Motor neuron (in vitro differentiated cells): Measurements from ENCODE around the gene EXOC3L1. TPM values are rescaled to one million over a fixed set of nuclear protein-coding genes. Genes with fewer than 3 reads are reported as not detected.

Source experiments
- ATAC-seq, 8 experiments: fragments of 200-7000 bp; cut with Tn5 transposase; replicated peaks in 6 of 8; 2 replicates each; pipeline ENCODE4 v1.8.0; 2021; ENCODE audit warnings: mild to moderate bottlenecking in 8 of 8, moderate library complexity in 8 of 8
- H3K27ac ChIP-seq, 2 donors: fragments of 250-450 bp; sonication (Bioruptor Pico); 2 replicates each; pipeline ENCODE4 v1.9.0; 2021; ENCODE audit warnings: antibody characterized with exemption in 2 of 2, mild to moderate bottlenecking in 2 of 2, moderate library complexity in 1 of 2
- H3K4me1 ChIP-seq, 2 donors: fragments of 250-450 bp; sonication (Bioruptor Pico); replicated peaks in 1 of 2; 2 replicates each; pipeline ENCODE4 v1.6.1; 2021; ENCODE audit warnings: antibody characterized with exemption in 2 of 2, mild to moderate bottlenecking in 2 of 2, moderate library complexity in 1 of 2
- H3K4me3 ChIP-seq, 5 donors: fragments of 250-450 bp; sonication (Bioruptor Pico); 2 replicates each; pipeline ENCODE4 v1.9.0; 2021; ENCODE audit warnings: antibody characterized with exemption in 5 of 5, mild to moderate bottlenecking in 5 of 5, moderate library complexity in 4 of 5
- WGBS, 10 experiments: fragments of 450-650 bp; shearing (Covaris generic); methylation state at CpG; one replicate each; pipeline ENCODE4 v1.0.0; 2022; 5-methylcytosine and 5-hydroxymethylcytosine counted together
- in situ Hi-C, 9 experiments: fragments of 400-800 bp; cut with MboI; loops; one replicate each; pipeline ENCODE4 v1.15.0; 2021; ENCODE audit warnings: low sequenced_read_pairs in 9 of 9, low pct_unique_long_range_greater_than_20kb in 2 of 9; ENCODE audit not compliant: unreplicated experiment in 9 of 9
- total RNA-seq, 8 experiments: library from RNA; unstranded; fragments of 300-600 nt; gene quantifications; 2 replicates each; pipeline versions ENCODE4 v1.2.3 to v1.2.4, GENCODE V29; 2022

The EXOC3L1 gene
- total RNA-seq, 8 experiments from 2014 or later, result 0.29 to 3.6 (median 0.98) TPM

GRCh38 chr16:67162506-67163163, 27.3 kb downstream of the EXOC3L1 start:
- in situ Hi-C loops, result loop anchor here in 8 of 9 experiments (25.0 kb wide), 2 partner anchors 175 to 200 kb away; partner anchors contain the start of genes CES3 (in 7 of the 8) and CES4A (in 1 of the 8)
- 0 to 100% (median 23%) methylated on average over 1 to 11 of the region's 44 CpGs; no CpG with 5 or more reads in 1 of the 10 experiments for WGBS, 10 experiments
- H3K4me1 ChIP-seq, result peaks cover 5 to 27% of the 10 kb centered on the region in 2 donors
- no peak for ATAC-seq
- peak overlapping the region; percentile 81 to 88 for H3K27ac ChIP-seq
- peak overlapping the region; percentile 35 to 47 (median 37) for H3K4me3 ChIP-seq

DNA sequence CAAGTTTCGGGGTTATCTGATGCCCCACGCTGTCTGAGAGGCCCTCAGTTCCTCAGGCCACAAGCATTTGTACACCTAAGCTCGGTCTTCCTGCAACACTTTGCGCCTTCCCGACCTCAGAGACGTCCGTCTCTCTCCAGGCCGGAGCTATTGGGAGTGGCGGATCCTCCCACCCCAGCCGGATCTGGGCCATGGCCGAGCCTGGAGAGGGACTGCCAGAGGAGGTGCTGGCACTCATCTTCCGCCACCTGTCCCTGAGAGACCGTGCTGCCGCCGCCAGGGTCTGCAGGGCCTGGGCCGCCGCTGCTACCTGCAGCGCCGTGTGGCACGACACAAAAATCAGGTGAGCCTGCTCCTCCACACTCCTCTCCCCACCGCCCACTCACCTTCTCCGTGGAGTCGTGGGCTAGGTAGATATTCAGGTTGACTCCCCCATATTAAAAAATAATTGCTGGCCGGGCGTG, 28.3 kb downstream of the EXOC3L1 start:
- no peak overlapping the region for H3K4me3 ChIP-seq
- H3K4me1 ChIP-seq, result peaks cover 5 to 27% of the 10 kb centered on the region in 2 donors
- H3K27ac ChIP-seq, result no peak overlapping the region

DNA sequence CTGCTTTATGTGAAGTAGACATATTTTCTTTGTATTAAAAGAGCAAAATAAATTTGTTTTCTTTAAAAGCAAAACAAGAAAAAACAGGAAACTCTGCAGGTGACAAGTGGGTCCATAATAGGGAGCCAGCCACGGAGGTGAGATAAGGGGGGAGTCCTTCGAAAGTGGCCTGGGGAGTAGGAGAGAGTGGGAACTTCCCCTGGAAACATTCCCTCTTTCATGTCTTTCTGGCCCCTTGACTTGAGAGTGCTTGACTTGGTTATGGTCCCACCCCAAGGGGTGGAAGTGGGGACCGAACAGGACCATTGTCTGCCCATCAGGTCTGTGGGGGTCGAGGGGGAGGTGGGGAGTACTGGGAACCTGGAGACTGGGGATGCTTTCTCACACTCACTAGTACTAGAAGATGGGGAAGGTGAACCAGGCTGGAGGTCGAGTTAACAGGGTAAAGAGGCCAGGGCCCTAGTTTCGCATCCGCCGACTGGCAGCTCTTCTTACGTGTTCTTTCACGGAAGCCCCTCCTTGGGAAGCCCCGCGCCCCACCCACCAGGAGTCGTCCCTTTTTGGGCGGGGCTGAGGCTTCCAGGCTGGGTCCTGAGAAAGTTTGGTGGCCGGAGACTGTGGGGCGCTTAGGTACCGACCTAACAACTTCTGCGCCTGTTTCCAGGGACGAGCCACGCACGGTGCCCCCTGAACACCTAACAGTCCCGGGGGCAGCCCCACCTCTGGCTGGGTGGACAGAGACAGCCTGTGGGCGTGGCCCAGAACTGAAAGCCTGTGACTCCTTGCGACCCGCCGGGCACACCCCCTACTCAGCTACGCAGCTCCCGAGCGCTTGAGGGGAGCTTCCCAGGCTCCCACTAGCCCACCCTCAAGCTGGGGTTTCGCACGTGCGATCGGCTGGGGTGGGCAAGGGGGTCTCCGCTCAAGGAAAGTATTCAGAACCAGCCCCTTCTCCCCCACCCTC, 31.0 kb downstream of the EXOC3L1 start:
- peak in 3 of 8 experiments; percentile 4 to 17 (median 4) for ATAC-seq
- Histone ChIP-seq H3K27ac (no peak overlapping the region), H3K4me1 (peaks cover 0 to 26% of the 10 kb centered on the region in 2 donors), H3K4me3 (peak overlapping the region; percentile 33 to 52 (median 43))
- 0 to 83% (median 40%) methylated on average over 1 to 2 of the region's 34 CpGs; no CpG with 5 or more reads in 1 of the 10 experiments for WGBS, 10 experiments
- in situ Hi-C loops, result loop anchor here (10.0 to 25.0 kb wide), 3 partner anchors 172 to 204 kb away; partner anchors contain the start of genes CES3 (in 7 of the 9) and CES4A (in 1 of the 9)

More for the DNA sequence above, 28.3 kb downstream of the EXOC3L1 start:
- WGBS, 10 experiments, result 0 to 67% (median 30%) methylated on average over 1 to 16 of the region's 25 CpGs; no CpG with 5 or more reads in 3 of the 10 experiments
- in situ Hi-C loops, result loop anchor here in 8 of 9 experiments (25.0 kb wide), 2 partner anchors 174 to 199 kb away; partner anchors contain the start of genes CES3 (in 7 of the 8) and CES4A (in 1 of the 8)
- no peak for ATAC-seq

GRCh38 chr16:67157892-67158635, 31.9 kb downstream of the EXOC3L1 start:
- WGBS, 10 experiments, result 27 to 91% (median 54%) methylated on average over 1 to 7 of the region's 7 CpGs
- in situ Hi-C loops, result loop anchor here (10.0 to 25.0 kb wide), 3 partner anchors 171 to 203 kb away; partner anchors contain the start of genes CES3 (in 7 of the 9) and CES4A (in 1 of the 9)

DNA sequence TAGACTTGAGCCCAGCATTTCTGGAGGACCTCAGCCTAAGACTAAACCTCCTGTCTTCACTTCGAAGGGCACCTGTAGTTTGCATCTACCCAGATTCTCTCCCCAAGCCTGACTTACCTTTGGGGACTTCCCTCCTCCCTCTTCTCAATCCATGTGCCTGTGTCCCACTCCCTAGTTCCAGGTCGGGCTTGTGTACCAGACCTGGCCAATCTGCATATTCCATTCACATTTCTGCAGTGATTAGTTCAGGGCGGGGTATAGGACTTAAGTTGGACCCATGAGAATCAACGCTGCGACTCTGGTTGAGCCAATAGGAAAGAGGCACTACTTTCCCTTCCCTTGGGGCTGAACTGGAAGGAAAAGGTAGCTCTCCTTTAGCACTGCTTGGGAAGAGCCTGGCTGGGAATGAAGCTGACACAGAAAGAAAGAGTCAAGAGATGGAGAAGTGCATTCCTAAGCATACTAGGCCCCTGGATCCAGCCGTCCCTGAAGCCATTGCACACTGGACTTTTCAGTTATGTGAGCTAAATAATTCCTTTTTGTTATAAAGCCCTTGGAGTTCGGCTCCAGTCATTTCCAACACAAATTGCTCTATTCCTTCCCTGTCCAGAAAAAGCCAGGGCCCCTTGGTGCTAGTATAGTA, 32.7 kb downstream of the EXOC3L1 start:
- no peak for ATAC-seq

More at GRCh38 chr16:67157892-67158635, 31.9 kb downstream of the EXOC3L1 start:
- no peak overlapping the region for H3K4me3 ChIP-seq
- H3K27ac ChIP-seq, result no peak overlapping the region
- ATAC-seq, result no peak
- H3K4me1 ChIP-seq, result peaks cover 0 to 23% of the 10 kb centered on the region in 2 donors

GRCh38 chr16:67156143-67156844, 33.6 kb downstream of the EXOC3L1 start:
- Histone ChIP-seq H3K4me3 (no peak overlapping the region), H3K4me1 (peaks cover 0 to 18% of the 10 kb centered on the region in 2 donors), H3K27ac (no peak overlapping the region)
- no peak for ATAC-seq
- in situ Hi-C loops, result loop anchor here (10.0 to 25.0 kb wide), 3 partner anchors 169 to 201 kb away; partner anchors contain the start of genes CES3 (in 7 of the 9) and CES4A (in 1 of the 9)
- WGBS, 10 experiments, result 67 to 83% methylated on average over 2 of the region's 15 CpGs; no CpG with 5 or more reads in 8 of the 10 experiments

More for the DNA sequence above, 32.7 kb downstream of the EXOC3L1 start:
- Histone ChIP-seq H3K4me3 (no peak overlapping the region), H3K27ac (no peak overlapping the region), H3K4me1 (peaks cover 0 to 16% of the 10 kb centered on the region in 2 donors)
- in situ Hi-C loops, result loop anchor here (10.0 to 25.0 kb wide), 3 partner anchors 170 to 202 kb away; partner anchors contain the start of genes CES3 (in 7 of the 9) and CES4A (in 1 of the 9)
- WGBS, 10 experiments, result 0 to 80% (median 28%) methylated on average over 1 to 7 of the region's 7 CpGs; no CpG with 5 or more reads in 1 of the 10 experiments

DNA sequence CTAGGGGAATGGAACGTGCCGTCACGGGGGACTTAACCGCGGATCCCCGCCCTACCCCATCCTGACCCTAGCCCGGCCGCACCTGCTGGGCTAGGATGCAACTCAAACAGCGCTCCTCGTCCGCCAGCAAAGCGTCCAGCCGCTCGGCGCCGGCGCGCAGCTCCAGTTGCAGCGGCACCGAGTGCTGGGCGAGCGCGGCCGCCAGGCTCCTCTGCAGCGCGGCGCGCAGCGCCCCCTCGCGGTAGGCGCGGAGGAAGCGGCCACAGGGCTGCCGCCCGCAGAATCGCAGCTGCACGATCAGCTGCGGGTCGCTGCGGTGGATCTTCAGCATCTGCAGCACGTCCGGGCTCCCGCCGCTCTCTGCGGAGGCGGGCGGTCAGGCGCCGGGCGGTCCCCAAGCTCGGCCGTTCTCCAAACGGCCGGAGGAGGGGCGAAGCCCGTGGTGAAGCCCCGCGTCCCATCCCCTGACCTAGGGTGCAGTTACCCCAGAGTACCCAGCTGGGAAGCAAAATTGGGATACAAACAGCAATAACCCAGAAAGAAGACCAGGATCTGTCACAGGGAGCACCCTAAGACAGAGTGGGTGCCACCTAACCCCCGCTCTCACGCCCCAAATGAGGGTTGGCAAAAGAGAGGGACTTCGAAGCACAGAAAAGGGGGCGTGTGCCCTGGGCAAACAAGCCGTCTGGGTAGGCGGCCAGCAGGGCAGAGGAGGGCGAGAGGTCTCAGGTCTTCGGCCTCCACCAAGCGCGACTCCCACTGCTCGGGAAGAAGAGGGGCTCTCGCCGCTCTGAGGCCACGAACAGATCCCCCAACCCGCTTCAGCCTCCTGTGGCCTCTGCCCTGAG, 34.4 kb downstream of the EXOC3L1 start:
- 0 to 18% (median 8%) methylated on average over 3 to 14 of the region's 74 CpGs; no CpG with 5 or more reads in 6 of the 10 experiments for WGBS, 10 experiments
- Histone ChIP-seq H3K4me3 (peak overlapping the region; percentile 20 to 37 (median 26)), H3K27ac (no peak overlapping the region), H3K4me1 (peaks cover 4 to 21% of the 10 kb centered on the region in 2 donors)
- in situ Hi-C loops, result loop anchor here (10.0 to 25.0 kb wide), 3 partner anchors 168 to 201 kb away; partner anchors contain the start of genes CES3 (in 7 of the 9) and CES4A (in 1 of the 9)
- ATAC-seq, result peak; percentile 23 to 82 (median 70)

- no peak for ATAC-seq
- in situ Hi-C loops, result loop anchor here (10.0 to 25.0 kb wide), 3 partner anchors 167 to 200 kb away; partner anchors contain the start of genes CES3 (in 7 of the 9) and CES4A (in 1 of the 9)
- Histone ChIP-seq H3K4me1 (peaks cover 4 to 15% of the 10 kb centered on the region in 2 donors), H3K4me3 (peak overlapping the region; percentile 20 to 37 (median 26)), H3K27ac (no peak overlapping the region)
- 6 to 25% methylated on average over 4 to 9 of the region's 61 CpGs; no CpG with 5 or more reads in 8 of the 10 experiments for WGBS, 10 experiments
Observed at GRCh38 chr16:67154578-67155294, 35.2 kb downstream of the EXOC3L1 start.

GRCh38 chr16:67151431-67152097, 38.4 kb downstream of the EXOC3L1 start:
- 26 to 100% (median 54%) methylated on average over 1 to 5 of the region's 8 CpGs; no CpG with 5 or more reads in 4 of the 10 experiments for WGBS, 10 experiments
- Histone ChIP-seq H3K4me1 (peaks cover 4 to 9% of the 10 kb centered on the region in 2 donors), H3K27ac (peak overlapping the region in 1 of 2 donors; percentile 11), H3K4me3 (peak overlapping the region in 3 of 5 donors; percentile 36 to 43 (median 41))
- no peak for ATAC-seq
- in situ Hi-C loops, result loop anchor here (10.0 to 25.0 kb wide), 3 partner anchors 164 to 197 kb away; partner anchors contain the start of genes CES3 (in 7 of the 9) and CES4A (in 1 of the 9)
